ENCODE results near the gene PCED1B.
A peak's percentile ranks its signal among the peaks of the same experiment; 100 is the strongest.

Gene PCED1B

GRCh38 chr12:47067771-47068431 is 11.5 kb upstream of the PCED1B start:
- no peak for DNase-seq (ENCODE audit: low spot score)

DNA sequence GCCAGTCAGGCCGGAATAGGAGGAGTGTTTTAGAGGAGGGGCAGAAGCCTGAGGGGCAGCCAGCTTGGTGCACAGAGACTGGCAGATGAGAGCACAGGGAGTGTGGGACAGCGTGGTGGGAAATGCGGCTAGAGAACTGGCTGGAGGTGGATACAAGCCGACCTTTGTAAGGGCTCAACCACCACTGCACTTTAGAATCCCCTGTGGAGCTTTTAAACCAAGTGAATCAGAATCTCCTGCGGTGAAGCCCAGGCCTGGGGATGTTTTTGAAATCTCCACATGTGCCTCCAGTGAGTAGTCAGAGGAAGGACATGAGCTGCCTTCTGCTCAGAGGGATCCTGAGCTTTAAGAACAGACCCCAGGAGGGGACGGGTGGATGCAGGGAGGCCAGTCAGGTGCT is 10.9 kb upstream of the PCED1B start:
- DNase-seq (ENCODE audit: low spot score), result no peak

GRCh38 chr12:47070310-47070709 is 9.1 kb upstream of the PCED1B start:
- DNase-seq (ENCODE audit: low spot score), result no peak

DNA sequence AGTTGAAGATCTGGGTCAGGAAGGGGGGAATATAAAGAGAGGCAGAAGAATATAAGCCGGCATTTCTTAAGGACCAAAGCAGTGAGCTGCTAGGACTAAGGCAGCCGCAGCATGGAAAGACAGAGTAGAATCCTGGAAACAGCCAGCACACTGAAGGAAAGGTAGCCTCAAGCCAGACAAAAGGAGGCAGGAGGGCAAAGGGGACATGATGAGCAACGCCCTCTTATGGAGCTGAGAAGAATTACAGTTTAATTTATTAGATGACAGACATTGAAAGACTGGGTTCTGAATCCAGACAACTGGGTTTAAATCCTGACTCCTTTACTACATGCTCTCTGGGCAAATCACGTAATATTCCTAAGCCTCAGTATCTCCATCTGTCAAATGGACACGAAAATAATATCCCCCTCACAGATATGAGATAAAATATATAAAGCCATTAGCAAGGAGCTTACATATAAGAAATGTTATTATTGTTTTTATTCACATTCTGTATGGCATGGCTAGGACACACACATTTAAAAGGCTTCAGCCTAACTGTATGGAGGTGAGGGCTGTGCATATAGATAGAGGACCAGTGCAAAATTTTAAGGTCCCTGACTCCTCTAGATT is 8.1 kb upstream of the PCED1B start:
- peak; percentile 30 for DNase-seq (ENCODE audit: low spot score)

DNA sequence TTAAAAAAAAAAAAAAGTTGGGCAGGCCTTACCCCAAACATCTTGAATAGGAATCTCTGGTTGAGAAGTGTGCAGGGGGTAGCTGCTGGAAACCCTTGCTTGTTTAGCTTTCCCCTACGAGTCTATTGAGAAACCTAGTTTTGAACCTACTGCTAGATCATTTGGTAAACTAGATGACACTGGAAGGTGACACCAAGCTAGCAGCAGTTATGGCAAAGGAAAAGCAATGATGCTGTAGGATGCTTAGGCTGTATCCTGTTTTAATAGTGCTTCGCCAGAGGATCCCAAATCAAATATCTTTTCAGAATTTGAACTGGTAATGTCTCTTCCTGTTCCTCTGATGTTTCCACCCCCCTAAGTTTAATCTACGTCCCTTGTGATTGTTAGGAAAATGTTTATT is 5.5 kb upstream of the PCED1B start:
- no peak for DNase-seq (ENCODE audit: low spot score)

DNA sequence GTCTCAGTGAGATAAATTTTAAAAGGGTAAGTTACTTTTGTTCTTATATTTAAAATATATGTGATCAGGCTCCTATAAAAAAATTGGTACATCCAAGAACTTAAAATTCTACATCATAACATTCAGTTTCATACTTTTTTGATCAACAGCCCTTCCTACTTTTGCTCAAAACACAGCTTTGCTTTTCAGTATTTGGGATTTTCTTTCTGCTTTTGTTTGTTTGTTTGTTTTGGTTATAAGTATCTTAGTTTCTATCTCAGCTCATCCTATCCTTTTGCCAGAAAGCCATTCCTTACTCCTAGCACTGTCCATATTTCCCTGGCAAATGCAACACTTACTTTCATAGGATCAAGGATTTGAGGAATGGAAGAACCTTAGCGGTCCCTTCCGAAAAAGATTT is 4.7 kb upstream of the PCED1B start:
- DNase-seq (ENCODE audit: low spot score), result no peak

GRCh38 chr12:47075192-47076084 is 4.0 kb upstream of the PCED1B start:
- no peak for DNase-seq (ENCODE audit: low spot score)

DNA sequence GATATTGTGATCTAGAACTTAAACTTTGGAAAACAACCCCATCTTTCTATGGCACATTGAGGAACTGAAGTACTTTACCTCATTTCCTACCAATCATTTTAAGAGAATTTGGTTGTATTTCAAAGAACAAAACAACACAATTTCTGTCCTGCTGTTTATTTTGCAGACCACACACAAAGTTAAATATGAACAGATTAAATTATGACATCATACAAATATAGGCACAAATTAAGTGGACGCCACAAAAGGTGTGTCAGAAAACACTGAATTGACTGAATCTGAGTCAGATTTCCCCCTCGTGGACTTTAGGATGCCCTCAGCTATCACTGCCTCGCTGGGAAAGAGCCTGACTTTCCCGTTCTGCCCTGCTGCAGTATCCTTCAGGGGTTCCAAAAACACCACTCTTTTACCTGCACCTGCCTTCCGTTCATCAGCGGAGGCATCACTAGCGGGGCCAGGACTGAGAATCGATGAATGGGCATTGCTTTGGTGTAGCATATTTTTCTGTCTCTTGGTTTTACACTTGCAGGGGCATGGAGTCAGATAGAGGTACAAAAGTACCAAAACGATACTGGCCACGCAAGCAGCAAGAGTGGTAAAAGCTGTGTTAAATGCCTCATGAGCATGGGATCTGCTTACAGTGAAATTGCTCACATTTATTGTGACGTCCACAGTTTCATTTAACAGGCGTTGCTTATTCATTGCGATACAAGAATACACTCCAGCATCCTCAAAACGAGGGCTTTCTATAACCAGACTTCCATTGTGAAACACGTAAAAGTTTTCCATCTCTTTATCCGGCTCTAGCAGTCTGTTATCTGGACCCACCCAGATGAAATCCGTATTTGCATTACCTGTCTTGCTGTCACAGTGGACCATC is 2.0 kb upstream of the PCED1B start:
- DNase-seq (ENCODE audit: low spot score), result no peak

DNA sequence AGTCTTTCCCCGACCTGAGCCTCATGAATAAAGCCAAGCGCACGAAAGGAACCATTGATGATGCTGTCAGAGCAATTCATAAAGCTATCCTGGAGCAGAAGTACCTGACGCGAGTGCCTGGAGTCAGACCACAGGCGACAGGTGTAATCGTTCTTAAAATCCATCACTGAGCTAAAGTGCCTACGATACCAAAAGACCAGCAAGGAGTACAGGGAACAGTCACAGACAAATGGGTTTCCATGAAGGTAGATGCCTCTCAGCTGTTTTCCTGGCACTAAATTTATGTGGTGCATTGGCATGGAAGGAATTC is 1.4 kb upstream of the PCED1B start:
- DNase-seq (ENCODE audit: low spot score), result no peak

DNA sequence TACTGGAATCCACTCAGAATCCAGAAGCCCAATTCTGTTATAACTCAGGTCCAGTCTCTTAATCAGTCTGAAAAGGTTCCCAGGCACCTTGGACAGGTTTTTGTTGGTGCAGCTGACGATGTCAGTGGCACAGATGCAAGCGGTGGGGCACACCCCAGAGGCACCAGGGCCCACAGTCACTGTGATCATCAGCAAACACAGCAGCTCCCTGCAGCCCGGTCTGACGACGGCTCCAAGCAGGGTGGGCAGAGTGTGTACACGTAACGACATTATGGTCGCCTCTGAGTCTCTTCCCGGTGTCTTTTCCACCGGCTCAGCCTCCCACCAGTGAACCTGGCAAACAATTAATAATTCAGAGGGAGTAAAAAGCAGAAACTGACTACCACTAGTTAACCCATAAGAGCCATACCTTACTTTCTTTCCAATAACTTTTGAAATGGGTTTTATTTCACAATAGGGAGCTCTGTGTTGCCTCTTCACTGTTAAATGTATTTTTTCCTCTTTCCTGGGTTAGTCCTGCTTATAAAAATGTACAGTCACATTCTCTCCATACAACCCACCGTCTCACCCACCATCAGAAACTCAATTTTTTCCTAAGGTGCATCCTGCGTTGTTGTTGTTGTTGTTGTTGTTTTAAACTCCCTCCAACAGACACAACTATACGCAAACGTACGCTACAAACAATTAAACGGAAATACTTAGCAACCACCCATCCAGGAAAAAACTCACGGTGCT is 521 bp upstream of the PCED1B start:
- DNase-seq (ENCODE audit: low spot score), result no peak

DNA sequence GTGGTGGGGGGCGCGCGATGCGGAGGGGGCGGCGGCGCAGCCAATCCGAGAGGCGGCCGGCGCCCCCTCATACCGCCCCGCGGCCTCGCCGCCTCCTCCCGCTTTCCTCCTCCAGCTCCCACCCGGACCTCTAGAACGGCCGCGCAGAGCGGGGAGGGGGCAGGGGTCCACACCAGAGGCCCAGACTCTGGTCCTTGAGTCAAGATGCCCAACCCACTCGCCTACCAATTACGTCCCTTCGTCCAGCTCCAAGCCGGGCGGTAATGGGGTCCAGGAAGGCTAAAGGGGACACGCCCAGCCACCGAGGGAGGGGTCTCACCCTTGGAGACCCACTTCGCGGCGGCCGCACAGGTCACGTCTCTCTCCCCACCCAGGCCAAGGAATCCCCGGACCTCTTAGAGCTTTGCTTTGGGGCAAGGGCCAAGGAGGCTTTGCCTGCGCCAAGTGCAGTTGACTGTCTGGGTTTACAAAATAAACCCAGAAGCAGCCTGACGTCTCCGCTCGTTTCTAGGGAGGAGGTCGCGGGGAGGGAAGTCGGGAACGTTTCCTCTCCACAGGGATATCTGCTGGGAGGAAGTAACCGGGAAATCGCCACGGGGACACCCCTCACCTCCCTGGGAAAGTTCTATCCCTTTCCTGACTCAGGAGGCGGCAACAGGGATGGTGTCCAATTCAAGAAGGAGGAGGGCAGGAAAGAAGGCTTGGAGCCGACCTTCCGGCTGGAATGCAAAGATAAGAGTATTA is 732 bp downstream of the PCED1B start:
- DNase-seq (ENCODE audit: low spot score), result no peak

DNA sequence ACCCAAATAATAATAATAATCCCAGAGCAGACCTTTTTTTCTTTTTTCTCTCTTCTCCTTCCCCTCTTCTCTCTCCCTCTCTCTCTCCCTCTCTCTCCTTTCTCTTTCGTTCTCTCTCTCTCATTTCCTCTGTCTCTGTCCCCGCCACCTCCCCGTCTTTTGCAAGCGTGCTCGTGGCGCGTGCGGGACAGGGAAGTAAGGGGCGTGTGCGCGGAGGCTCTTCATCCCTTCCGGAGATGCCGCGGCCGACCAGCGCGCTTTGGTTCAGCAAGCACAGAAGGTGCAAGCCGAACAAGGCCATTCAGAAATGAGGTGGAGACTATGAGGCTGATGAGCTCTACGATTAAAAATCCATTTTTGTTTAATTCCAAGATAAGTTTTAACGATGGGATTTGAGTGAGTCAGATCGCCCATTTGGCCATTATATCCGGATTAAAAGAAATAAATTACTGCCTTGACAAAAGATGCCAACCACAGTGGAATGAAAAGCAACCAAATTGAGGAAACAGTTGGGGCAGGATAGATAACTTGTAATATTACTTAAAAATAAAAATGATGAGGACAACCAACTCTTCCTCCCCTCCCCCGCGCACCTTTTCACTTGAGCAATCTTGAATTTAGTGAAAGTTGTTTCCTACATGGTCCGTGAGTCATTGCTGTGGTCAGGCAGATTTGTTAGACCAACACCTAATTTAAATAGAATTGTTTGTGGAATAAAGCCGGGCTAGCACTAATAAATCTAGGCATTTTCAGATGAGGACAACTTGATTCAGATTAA is 1.5 kb downstream of the PCED1B start:
- no peak for DNase-seq (ENCODE audit: low spot score)

DNA sequence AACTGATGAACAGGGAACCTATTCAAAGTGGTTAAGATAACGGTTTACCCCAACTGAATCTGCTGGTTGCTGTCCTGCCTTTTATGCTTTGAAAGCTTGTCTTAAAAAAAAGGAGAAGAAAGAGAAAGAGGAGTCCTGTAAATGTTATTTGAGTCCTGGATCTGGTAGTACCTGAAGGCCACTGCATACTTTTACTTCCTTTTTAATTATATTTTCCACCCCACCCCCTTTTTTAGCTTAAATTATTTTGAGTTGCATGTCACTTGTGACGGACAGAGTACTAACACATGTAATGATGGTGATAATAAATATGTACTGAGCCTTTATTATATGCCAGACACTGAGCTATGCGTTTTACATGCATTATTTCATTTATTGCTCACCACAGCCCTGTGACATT is 2.9 kb downstream of the PCED1B start:
- no peak for DNase-seq (ENCODE audit: low spot score)

- no peak for DNase-seq (ENCODE audit: low spot score)
Measured at GRCh38 chr12:47082796-47083621, 3.6 kb downstream of the PCED1B start.

- no peak for DNase-seq (ENCODE audit: low spot score)
Measured at GRCh38 chr12:47084172-47084571, 4.8 kb downstream of the PCED1B start.

DNA sequence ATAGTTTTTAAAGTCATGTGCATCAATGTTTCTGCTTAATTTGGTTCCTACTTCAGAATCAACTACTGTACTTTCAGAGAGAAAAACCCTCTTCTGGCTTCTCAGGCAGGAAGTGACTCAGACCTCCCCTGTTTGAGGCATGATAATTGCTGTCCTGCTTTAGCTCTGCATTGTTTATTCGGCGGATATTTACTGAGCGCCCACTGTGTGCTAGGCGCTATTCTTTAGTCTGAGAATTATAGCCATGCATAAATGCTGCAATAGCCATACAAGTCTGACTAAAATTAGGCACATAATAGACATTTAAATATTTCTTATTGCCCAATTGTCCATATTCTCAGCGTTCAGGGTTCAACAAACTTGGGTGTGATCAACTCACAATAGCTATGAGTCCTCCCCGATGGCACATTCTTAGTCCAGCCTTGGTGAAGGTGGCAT is 6.4 kb downstream of the PCED1B start:
- peak; percentile 22 for DNase-seq (ENCODE audit: low spot score)

GRCh38 chr12:47087088-47087688 is 7.8 kb downstream of the PCED1B start:
- no peak for DNase-seq (ENCODE audit: low spot score)

DNA sequence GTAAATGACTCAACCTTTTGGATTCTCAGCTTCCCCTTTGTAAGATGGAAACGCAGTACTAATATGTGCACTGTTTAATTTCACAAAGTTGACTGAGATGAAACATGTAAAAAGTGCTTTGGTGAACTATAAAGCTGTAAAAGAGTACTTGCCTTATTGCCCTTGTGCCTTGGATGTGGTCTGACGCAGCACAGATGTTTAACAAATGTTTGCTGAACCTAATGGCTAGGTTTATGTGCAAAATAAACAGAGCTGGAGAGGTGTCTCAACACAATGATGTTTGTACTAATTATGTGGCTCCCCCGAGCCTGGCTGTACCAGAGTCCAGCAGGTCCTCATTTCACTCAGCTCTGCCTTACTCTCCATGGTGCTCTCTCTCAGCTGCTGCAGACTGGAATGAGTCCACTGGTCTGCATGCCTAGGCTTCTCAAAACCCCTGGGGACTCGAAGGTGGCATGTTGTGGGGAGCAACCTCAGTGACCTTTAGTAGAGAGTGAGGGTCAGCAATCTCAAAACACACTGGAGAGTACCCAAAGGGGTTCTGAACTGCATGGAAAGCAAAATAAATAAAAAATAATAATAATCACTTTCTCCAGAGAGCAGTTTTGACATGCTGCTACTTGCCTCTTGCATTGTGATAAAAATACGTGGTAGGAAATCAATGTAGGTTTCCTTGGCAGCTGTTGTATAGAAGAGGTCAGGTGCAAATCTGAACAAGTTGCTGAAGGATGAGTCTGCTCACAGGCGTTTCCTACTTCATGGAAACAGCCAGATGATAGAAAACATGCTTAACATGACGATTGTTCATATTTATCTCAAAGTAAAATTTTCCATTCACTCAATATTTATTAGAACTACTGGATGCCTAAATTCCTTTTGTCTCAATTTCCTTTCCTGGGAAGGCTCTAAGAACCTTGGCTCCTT is 8.9 kb downstream of the PCED1B start:
- DNase-seq (ENCODE audit: low spot score), result no peak

All from RKO (cell line).